GM19324 (cell line): ENCODE measurements around the gene SPEF1.
"Not testable (repeated sequence)": the region's sequence is repeated elsewhere in the genome, so short reads cannot be mapped to it uniquely, and the experiment has no call there.

Experiments used
- ATAC-seq: cut with Tn5 transposase; IDR thresholded peaks from one replicate; pipeline ENCODE4 v1.9.1; 2021; ENCODE audit warnings: mild to moderate bottlenecking, moderate library complexity; ENCODE audit not compliant: unreplicated experiment, low FRiP score

The SPEF1 gene

GRCh38 chr20:3789201-3789600 lies 8.0 kb upstream of the SPEF1 start:
- ATAC-seq, result not testable (repeated sequence)

GRCh38 chr20:3788685-3789155 lies 7.5 kb upstream of the SPEF1 start:
- no peak for ATAC-seq

- ATAC-seq, result no peak
Measured at GRCh38 chr20:3787324-3788014, 6.2 kb upstream of the SPEF1 start.

- ATAC-seq, result peak; percentile 73
Measured at GRCh38 chr20:3786665-3787323, 5.5 kb upstream of the SPEF1 start, which contains the start of gene CENPB. TSS of gene CENPB (minus strand) at chr20:3786740. CDS start at chr20:3786483, 257 bp downstream.

GRCh38 chr20:3786126-3786484 lies 4.9 kb upstream of the SPEF1 start:
- ATAC-seq, result peak; percentile 24

GRCh38 chr20:3785240-3786125 lies 4.2 kb upstream of the SPEF1 start:
- no peak for ATAC-seq

- no peak for ATAC-seq
Measured at GRCh38 chr20:3784863-3785239, 3.6 kb upstream of the SPEF1 start.

GRCh38 chr20:3784216-3784853 lies 3.1 kb upstream of the SPEF1 start:
- no peak for ATAC-seq

- ATAC-seq, result no peak
Measured at GRCh38 chr20:3783511-3784195, 2.4 kb upstream of the SPEF1 start.

- ATAC-seq, result no peak
Measured at GRCh38 chr20:3783068-3783489, 1.8 kb upstream of the SPEF1 start.

GRCh38 chr20:3782597-3782996 lies 1.3 kb upstream of the SPEF1 start:
- ATAC-seq, result no peak

GRCh38 chr20:3778976-3779375 lies 2.3 kb downstream of the SPEF1 start:
- ATAC-seq, result no peak

GRCh38 chr20:3777716-3778629 lies 3.3 kb downstream of the SPEF1 start:
- ATAC-seq, result no peak

- no peak for ATAC-seq
Measured at GRCh38 chr20:3777381-3777715, 3.9 kb downstream of the SPEF1 start.

GRCh38 chr20:3775457-3776108 lies 5.7 kb downstream of the SPEF1 start:
- ATAC-seq, result no peak

- ATAC-seq, result no peak
Measured at GRCh38 chr20:3771552-3772058, 9.6 kb downstream of the SPEF1 start.

- ATAC-seq, result peak; percentile 28
Measured at GRCh38 chr20:3768342-3769130, 12.7 kb downstream of the SPEF1 start.
